Measurements from ENCODE around the gene MTMR10. TPM values are rescaled to one million over a fixed set of nuclear protein-coding genes. Genes with fewer than 3 reads are reported as not detected.

MTMR10 gene
- total RNA-seq, 1 experiment from 2014 or later: 7.6 TPM

DNA sequence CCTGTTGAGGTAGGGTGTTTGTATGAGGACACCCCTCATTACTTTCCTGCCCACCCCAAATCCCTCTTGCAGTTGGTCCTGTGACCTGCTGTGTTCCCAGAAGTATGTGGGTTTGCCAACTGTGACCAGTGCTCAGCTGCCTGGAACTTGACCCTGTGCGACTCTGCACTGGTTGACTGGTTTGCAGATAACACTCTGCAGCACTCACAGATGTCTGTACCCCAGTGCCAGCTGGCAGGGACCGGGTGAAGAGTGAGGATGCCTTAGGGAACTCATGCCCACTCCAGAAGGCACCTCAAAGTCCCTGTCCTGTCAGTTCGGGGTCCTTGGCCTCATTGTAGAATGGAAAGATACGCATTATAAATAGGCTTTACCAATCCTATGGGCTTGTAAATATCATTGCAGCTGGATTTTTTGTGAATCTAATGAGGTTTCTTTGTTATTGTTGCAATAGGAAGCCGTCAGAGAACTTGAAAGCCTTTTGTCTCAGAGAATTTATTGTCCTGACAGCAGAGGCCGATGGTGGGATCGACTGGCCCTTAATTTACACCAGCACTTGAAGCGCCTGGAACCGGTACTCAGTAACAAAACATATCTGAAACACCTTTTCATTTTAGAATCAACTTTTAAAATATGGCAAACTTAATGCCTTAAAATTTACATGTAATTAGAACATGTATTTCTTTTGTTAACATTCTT lies 69.5 kb downstream of the MTMR10 start:
- Histone ChIP-seq H3K27me3 (ENCODE audit: low read length) (no peaks in the 10 kb centered on the region), H3K36me3 (ENCODE audit: low read depth, low read length) (peaks cover 45% of the 10 kb centered on the region; the same call in 1 of the 2 replicates), H2AFZ (ENCODE audit: low read length) (no peak overlapping the region), H3K9me2 (replicated peaks; ENCODE audit: low read length) (no peaks in the 10 kb centered on the region), H3F3A (ENCODE audit: low read length, unreplicated experiment) (no peaks in the 10 kb centered on the region), H3K9ac (ENCODE audit: low read length) (no peak overlapping the region), H3K27ac (ENCODE audit: low read length) (no peak overlapping the region), H4K20me1 (ENCODE audit: low read length) (no peaks in the 10 kb centered on the region), H3K4me1 (ENCODE audit: insufficient read depth, low read length) (peaks cover 10% of the 10 kb centered on the region), H3K79me2 (ENCODE audit: low read length) (no peaks in the 10 kb centered on the region), H3K9me3 (ENCODE audit: low read length) (no peaks in the 10 kb centered on the region), H3K4me3 (ENCODE audit: low read length) (no peak overlapping the region), H3K4me2 (ENCODE audit: low read length) (no peak overlapping the region)
- TF ChIP-seq CTCF (conservative IDR thresholded peaks at IDR 0.05; ENCODE audit: low read depth, low read length) (no peak), EZH2phosphoT487 (IDR thresholded peaks at IDR 0.05; ENCODE audit: borderline replicate concordance, low read length) (no peak), EZH2 (IDR thresholded peaks at IDR 0.05; ENCODE audit: low read length, unreplicated experiment) (no peak)
- BruUV-seq (replicated peaks): no TSS peak
- ATAC-seq (no peak), DNase-seq (no peak)
- ChIA-PET CTCF (no interaction called here), POLR2A (ENCODE audit: unreplicated experiment) (no interaction called here)
- intact Hi-C loops (cut with micrococcal nuclease): no loop called here

GRCh38 chr15:30921106-30921505 lies 70.3 kb downstream of the MTMR10 start:
- ChIA-PET POLR2A (ENCODE audit: unreplicated experiment) (no interaction called here), CTCF (no interaction called here)
- BruUV-seq (replicated peaks): no TSS peak
- Histone ChIP-seq H3K4me1 (ENCODE audit: insufficient read depth, low read length) (peaks cover 10% of the 10 kb centered on the region), H3K9ac (ENCODE audit: low read length) (no peak overlapping the region), H3K27me3 (ENCODE audit: low read length) (no peaks in the 10 kb centered on the region), H3K9me3 (ENCODE audit: low read length) (no peaks in the 10 kb centered on the region), H4K20me1 (ENCODE audit: low read length) (no peaks in the 10 kb centered on the region), H3K4me2 (ENCODE audit: low read length) (no peak overlapping the region), H3F3A (ENCODE audit: low read length, unreplicated experiment) (no peaks in the 10 kb centered on the region), H2AFZ (ENCODE audit: low read length) (no peak overlapping the region), H3K4me3 (ENCODE audit: low read length) (no peak overlapping the region), H3K9me2 (replicated peaks; ENCODE audit: low read length) (no peaks in the 10 kb centered on the region), H3K79me2 (ENCODE audit: low read length) (no peaks in the 10 kb centered on the region), H3K36me3 (ENCODE audit: low read depth, low read length) (peaks cover 49% of the 10 kb centered on the region; the same call in 1 of the 2 replicates), H3K27ac (ENCODE audit: low read length) (no peak overlapping the region)
- DNase-seq (no peak), ATAC-seq (no peak)
- no peak for TF ChIP-seq CTCF (conservative IDR thresholded peaks at IDR 0.05; ENCODE audit: low read depth, low read length)
- no peak for TF ChIP-seq EZH2 (IDR thresholded peaks at IDR 0.05; ENCODE audit: low read length, unreplicated experiment)
- no peak for TF ChIP-seq EZH2phosphoT487 (IDR thresholded peaks at IDR 0.05; ENCODE audit: borderline replicate concordance, low read length)
- intact Hi-C loops (cut with micrococcal nuclease): no loop called here

- H3K27ac ChIP-seq (ENCODE audit: low read length): no peak overlapping the region
- POLR2A ChIA-PET (ENCODE audit: unreplicated experiment): no interaction called here
Observed at GRCh38 chr15:30919877-30920550, 71.4 kb downstream of the MTMR10 start.

More at GRCh38 chr15:30919877-30920550, 71.4 kb downstream of the MTMR10 start:
- DNase-seq (no peak), ATAC-seq (no peak)
- Histone ChIP-seq H4K20me1 (ENCODE audit: low read length) (no peaks in the 10 kb centered on the region), H3K4me1 (ENCODE audit: insufficient read depth, low read length) (peaks cover 10% of the 10 kb centered on the region), H3K9me2 (replicated peaks; ENCODE audit: low read length) (no peaks in the 10 kb centered on the region), H3K36me3 (ENCODE audit: low read depth, low read length) (peaks cover 53% of the 10 kb centered on the region; the same call in 1 of the 2 replicates), H2AFZ (ENCODE audit: low read length) (no peak overlapping the region), H3K79me2 (ENCODE audit: low read length) (no peaks in the 10 kb centered on the region), H3K4me3 (ENCODE audit: low read length) (no peak overlapping the region), H3K9ac (ENCODE audit: low read length) (no peak overlapping the region), H3K4me2 (ENCODE audit: low read length) (no peak overlapping the region), H3K27me3 (ENCODE audit: low read length) (no peaks in the 10 kb centered on the region), H3K9me3 (ENCODE audit: low read length) (no peaks in the 10 kb centered on the region), H3F3A (ENCODE audit: low read length, unreplicated experiment) (no peaks in the 10 kb centered on the region)
- CTCF ChIA-PET: no interaction called here
- TF ChIP-seq EZH2phosphoT487 (IDR thresholded peaks at IDR 0.05; ENCODE audit: borderline replicate concordance, low read length): no peak
- no peak for TF ChIP-seq CTCF (conservative IDR thresholded peaks at IDR 0.05; ENCODE audit: low read depth, low read length)
- TF ChIP-seq EZH2 (IDR thresholded peaks at IDR 0.05; ENCODE audit: low read length, unreplicated experiment): no peak
- BruUV-seq (replicated peaks): no TSS peak
- intact Hi-C loops (cut with micrococcal nuclease): no loop called here

Measured in PC-3 (cell line).